MCF 10A (cell line): ENCODE results near the gene CDK16. TPM values are rescaled to one million over a fixed set of nuclear protein-coding genes. Genes with fewer than 3 reads are reported as not detected.

Experiments used
- BruUV-seq: library from RNA; stranded (reverse); fragments of 400-500 nt; replicated peaks from 2 replicates; lab custom pipeline; 2021; lab: Mats Ljungman, UMichigan
- CTCF ChIA-PET: fragments of 300-600 bp; sonication (Branson Sonifier 250); formaldehyde crosslinking; extraction: SDS; loops from one replicate; lab custom pipeline; 2021; ENCODE audit warnings: antibody characterized with exemption, inconsistent platforms; lab: Yijun Ruan, JAX
- POLR2A ChIA-PET: fragments of 300-600, 350-650 bp; sonication (Branson Sonifier 250); formaldehyde crosslinking; extraction: SDS; loops from one replicate; lab custom pipeline; 2020; ENCODE audit warnings: antibody characterized with exemption, inconsistent platforms; lab: Yijun Ruan, JAX
- DNase-seq: peaks from one replicate; pipeline ENCODE4 v3.0.0-alpha.2; 2018; ENCODE audit not compliant: unreplicated experiment
- H3K27ac Mint-ChIP-seq: one replicate; pipeline ENCODE4 v1.8.0; 2022; ENCODE audit warnings: mild to moderate bottlenecking, low read depth, mixed read lengths; ENCODE audit not compliant: unreplicated experiment
- H3K27me3 Mint-ChIP-seq: one replicate; pipeline ENCODE4 v1.8.0; 2022; ENCODE audit warnings: mixed read lengths; ENCODE audit not compliant: insufficient read depth, unreplicated experiment
- H3K36me3 Mint-ChIP-seq: one replicate; pipeline ENCODE4 v1.8.0; 2022; ENCODE audit warnings: mild to moderate bottlenecking, moderate library complexity, mixed read lengths; ENCODE audit not compliant: insufficient read depth, unreplicated experiment
- H3K4me1 Mint-ChIP-seq: one replicate; pipeline ENCODE4 v1.8.0; 2022; ENCODE audit warnings: mixed read lengths; ENCODE audit not compliant: insufficient read depth, unreplicated experiment
- H3K4me3 Mint-ChIP-seq: one replicate; pipeline ENCODE4 v1.8.0; 2022; ENCODE audit warnings: mild to moderate bottlenecking, moderate library complexity, mixed read lengths; ENCODE audit not compliant: unreplicated experiment
- H3K9me3 Mint-ChIP-seq: one replicate; pipeline ENCODE4 v1.8.0; 2022; ENCODE audit warnings: mixed read lengths; ENCODE audit not compliant: unreplicated experiment
- CTCF ChIP-seq: fragments of 200-600 bp; IDR thresholded peaks from one replicate; pipeline ENCODE4 v1.8.0; 2022; ENCODE audit warnings: antibody characterized with exemption, mild to moderate bottlenecking; ENCODE audit not compliant: unreplicated experiment
- intact Hi-C: fragments of 100-400 bp; cut with micrococcal nuclease; formaldehyde crosslinking; loops from 2 replicates; pipeline ENCODE4 v1.14.1; 2022
- total RNA-seq: library from RNA; stranded (reverse); gene quantifications from 2 replicates; pipeline ENCODE4 v1.2.3, GENCODE V29; 2022

The CDK16 gene
- total RNA-seq, 1 experiment from 2014 or later, result 138 TPM

GRCh38 chrX:47210661-47211425, 7.6 kb upstream of the CDK16 start:
- H3K36me3 Mint-ChIP-seq, result peaks cover 91% of the 10 kb centered on the region
- CTCF ChIA-PET, result interaction anchor here (0.7 kb wide), 1 partner anchor 313 kb away, joined by 3 read pairs; no protein-coding TSS in a partner anchor
- H3K27me3 Mint-ChIP-seq, result no peaks in the 10 kb centered on the region
- BruUV-seq, result no TSS peak
- peaks cover 7% of the 10 kb centered on the region for H3K4me1 Mint-ChIP-seq
- H3K27ac Mint-ChIP-seq, result no peak overlapping the region
- no peak overlapping the region for H3K4me3 Mint-ChIP-seq
- intact Hi-C loops, result no loop called here
- POLR2A ChIA-PET, result interaction anchor here (0.7 kb wide), 1 partner anchor 9 kb away, joined by 5 read pairs; no protein-coding TSS in a partner anchor
- TF ChIP-seq CTCF, result no peak
- H3K9me3 Mint-ChIP-seq, result no peaks in the 10 kb centered on the region
- DNase-seq, result no peak

- no peak for TF ChIP-seq CTCF
- no peaks in the 10 kb centered on the region for H3K27me3 Mint-ChIP-seq
- no peak overlapping the region for H3K4me3 Mint-ChIP-seq
- peaks cover 24% of the 10 kb centered on the region for H3K4me1 Mint-ChIP-seq
- ChIA-PET CTCF (interaction anchor here (0.6 to 1.0 kb wide), 2 partner anchors 173 to 1441 kb away, joined by 5 read pairs; no protein-coding TSS in a partner anchor), POLR2A (interaction anchor here (0.7 kb wide), 1 partner anchor 21 kb away, joined by 3 read pairs; no protein-coding TSS in a partner anchor)
- intact Hi-C loops, result no loop called here
- H3K9me3 Mint-ChIP-seq, result no peaks in the 10 kb centered on the region
- peaks cover 81% of the 10 kb centered on the region for H3K36me3 Mint-ChIP-seq
- BruUV-seq, result no TSS peak
- DNase-seq, result no peak
- H3K27ac Mint-ChIP-seq, result peak overlapping the region; percentile 33
Observed at GRCh38 chrX:47212381-47213293, 5.8 kb upstream of the CDK16 start.

- no peak for DNase-seq
- BruUV-seq, result TSS peak; percentile 67
- H3K9me3 Mint-ChIP-seq, result no peaks in the 10 kb centered on the region
- intact Hi-C loops, result no loop called here
- ChIA-PET CTCF (interaction anchor here (0.9 kb wide), 1 partner anchor 20 kb away, joined by 6 read pairs; no protein-coding TSS in a partner anchor), POLR2A (no interaction called here)
- no peak for TF ChIP-seq CTCF
- peaks cover 31% of the 10 kb centered on the region for H3K4me1 Mint-ChIP-seq
- no peak overlapping the region for H3K4me3 Mint-ChIP-seq
- peaks cover 70% of the 10 kb centered on the region for H3K36me3 Mint-ChIP-seq
- H3K27ac Mint-ChIP-seq, result no peak overlapping the region
- H3K27me3 Mint-ChIP-seq, result no peaks in the 10 kb centered on the region
Observed at GRCh38 chrX:47214435-47215077, 3.9 kb upstream of the CDK16 start.
